Transverse colon (tissue), 4 donors: ENCODE data around the gene SLC16A3.

Experiments used
- CTCF ChIP-seq, 5 experiments: fragments of 200-600 bp in 3 of 5; fragments of 450-650 bp in 2 of 5; sonication (generic) in 3 of 5; IDR thresholded peaks; 1 replicate in 2 of 5; 2 replicates in 3 of 5; pipeline ENCODE4 v1.5.1; 2016 to 2017; ENCODE audit warnings: antibody characterized with exemption in 5 of 5, inconsistent platforms in 3 of 5, mild to moderate bottlenecking in 2 of 5, moderate library complexity in 1 of 5
- EP300 ChIP-seq: sonication (generic); formaldehyde crosslinking; IDR thresholded peaks from one replicate; pipeline ENCODE4 v1.6.1; 2017; ENCODE audit warnings: antibody characterized with exemption, low read depth
- POLR2A ChIP-seq: fragments of 450-650 bp; IDR thresholded peaks from one replicate; pipeline ENCODE4 v1.6.1; 2016; ENCODE audit warnings: antibody characterized with exemption, mild to moderate bottlenecking, moderate library complexity
- POLR2AphosphoS5 ChIP-seq, 3 donors: sonication (generic); formaldehyde crosslinking; IDR thresholded peaks; one replicate each; pipeline ENCODE4 v1.6.1; 2016; ENCODE audit warnings: antibody characterized with exemption in 3 of 3

DNA sequence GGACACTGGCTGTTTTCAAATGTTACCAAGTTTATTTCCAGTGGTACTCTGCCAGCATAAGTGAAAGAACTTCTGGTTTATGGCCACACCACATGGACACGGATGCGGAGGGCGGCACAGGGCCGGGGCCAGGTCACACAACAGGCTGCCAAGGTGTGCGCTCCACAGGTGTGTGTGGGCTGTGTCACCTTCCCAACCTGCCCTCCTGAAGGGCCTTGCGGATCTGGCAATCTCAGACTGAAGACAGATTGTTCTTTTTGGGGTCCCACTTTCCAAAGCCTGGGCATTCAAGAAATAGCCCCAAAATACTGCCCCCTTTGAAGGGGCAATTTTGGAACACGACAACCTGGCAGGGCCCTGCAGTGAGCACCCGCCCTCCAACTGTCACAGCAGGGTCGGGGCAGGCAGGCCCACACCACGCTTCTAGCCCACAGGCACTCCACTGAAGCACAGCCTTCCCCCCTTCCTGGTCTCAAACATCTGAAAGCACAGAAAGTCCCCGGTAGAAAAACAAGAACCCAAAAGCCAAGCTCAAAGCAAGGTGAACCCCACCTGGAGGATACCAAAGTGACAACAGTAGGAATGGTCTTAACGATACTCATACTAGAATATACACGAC is 41.1 kb downstream of the SLC16A3 start:
- TF ChIP-seq POLR2A (no peak), CTCF (IDR thresholded peaks at IDR 0.05) (no peak), POLR2AphosphoS5 (IDR thresholded peaks at IDR 0.05) (no peak), EP300 (no peak)
